Chondrocyte (in vitro differentiated cells): ENCODE results near the gene ADAMTS16. TPM values are rescaled to one million over a fixed set of nuclear protein-coding genes. Genes with fewer than 3 reads are reported as not detected.

ENCODE experiments used
- DNase-seq: peaks from one replicate; pipeline ENCODE4 v3.0.0; 2021; ENCODE audit warnings: mixed read lengths, low spot score
- H3K27ac Mint-ChIP-seq: one replicate; pipeline ENCODE4 v1.8.0; 2021; ENCODE audit warnings: mild to moderate bottlenecking, moderate library complexity, mixed read lengths; ENCODE audit not compliant: unreplicated experiment
- H3K27me3 Mint-ChIP-seq: 2 replicates; pipeline ENCODE4 v1.8.0; 2021; ENCODE audit warnings: low read depth, mixed read lengths
- H3K36me3 Mint-ChIP-seq: 2 replicates; pipeline ENCODE4 v1.8.0; 2021; ENCODE audit warnings: low read depth, mixed read lengths
- H3K4me1 Mint-ChIP-seq: 2 replicates; pipeline ENCODE4 v1.8.0; 2021; ENCODE audit warnings: low read depth, mild to moderate bottlenecking, mixed read lengths
- H3K4me3 Mint-ChIP-seq: one replicate; pipeline ENCODE4 v1.8.0; 2021; ENCODE audit warnings: mild to moderate bottlenecking, moderate library complexity, mixed read lengths; ENCODE audit not compliant: unreplicated experiment
- H3K9me3 Mint-ChIP-seq: 2 replicates; pipeline ENCODE4 v1.8.0; 2021; ENCODE audit warnings: low read depth, mixed read lengths
- CTCF ChIP-seq: fragments of 200-600 bp; sonication (generic); IDR thresholded peaks from 2 replicates; pipeline ENCODE4 v1.5.0; 2021; ENCODE audit warnings: antibody characterized with exemption, mild to moderate bottlenecking, moderate library complexity
- total RNA-seq: library from RNA; stranded (reverse); gene quantifications from 3 replicates; pipeline ENCODE4 v1.2.1, GENCODE V29; 2021

The ADAMTS16 gene
- total RNA-seq, 1 donor from 2014 or later, result 12.5 TPM

GRCh38 chr5:5221724-5222123 lies 81.6 kb downstream of the ADAMTS16 start:
- Mint-ChIP-seq H3K9me3 (peaks cover 3% of the 10 kb centered on the region), H3K27ac (peak overlapping the region; percentile 82), H3K4me1 (peaks cover 29% of the 10 kb centered on the region), H3K27me3 (no peaks in the 10 kb centered on the region), H3K36me3 (peaks cover 3% of the 10 kb centered on the region), H3K4me3 (no peak overlapping the region)
- TF ChIP-seq CTCF, result no peak
- no peak for DNase-seq

GRCh38 chr5:5231576-5231975 lies 91.4 kb downstream of the ADAMTS16 start:
- Mint-ChIP-seq H3K9me3 (peaks cover 11% of the 10 kb centered on the region), H3K27me3 (no peaks in the 10 kb centered on the region), H3K36me3 (no peaks in the 10 kb centered on the region)

GRCh38 chr5:5234912-5235311 lies 94.8 kb downstream of the ADAMTS16 start:
- no peak for TF ChIP-seq CTCF
- H3K9me3 Mint-ChIP-seq, result peaks cover 1% of the 10 kb centered on the region
- no peak overlapping the region for H3K4me3 Mint-ChIP-seq
- H3K27me3 Mint-ChIP-seq, result no peaks in the 10 kb centered on the region
- no peak for DNase-seq
- H3K36me3 Mint-ChIP-seq, result no peaks in the 10 kb centered on the region
- no peak overlapping the region for H3K27ac Mint-ChIP-seq
- peaks cover 1% of the 10 kb centered on the region for H3K4me1 Mint-ChIP-seq

More at GRCh38 chr5:5231576-5231975, 91.4 kb downstream of the ADAMTS16 start:
- H3K4me1 Mint-ChIP-seq, result peaks cover 8% of the 10 kb centered on the region
- no peak overlapping the region for H3K27ac Mint-ChIP-seq
- DNase-seq, result no peak
- H3K4me3 Mint-ChIP-seq, result no peak overlapping the region
- no peak for TF ChIP-seq CTCF

GRCh38 chr5:5235685-5236084 lies 95.6 kb downstream of the ADAMTS16 start:
- Mint-ChIP-seq H3K27ac (no peak overlapping the region), H3K36me3 (peaks cover under 1% of the 10 kb centered on the region), H3K4me3 (no peak overlapping the region), H3K27me3 (no peaks in the 10 kb centered on the region), H3K4me1 (no peaks in the 10 kb centered on the region), H3K9me3 (no peaks in the 10 kb centered on the region)
- TF ChIP-seq CTCF, result no peak
- no peak for DNase-seq

GRCh38 chr5:5239191-5239590 lies 99.1 kb downstream of the ADAMTS16 start:
- no peak for DNase-seq
- Mint-ChIP-seq H3K27ac (no peak overlapping the region), H3K27me3 (no peaks in the 10 kb centered on the region), H3K4me1 (no peaks in the 10 kb centered on the region), H3K9me3 (no peaks in the 10 kb centered on the region), H3K36me3 (peaks cover 4% of the 10 kb centered on the region), H3K4me3 (no peak overlapping the region)
- TF ChIP-seq CTCF, result no peak
